NCI-H2081 (cell line): ENCODE data around the gene ABCD4.
A peak's percentile ranks its signal among the peaks of the same experiment; 100 is the strongest.

ENCODE experiments used
- DNase-seq, 2 experiments: peaks; one replicate each; lab custom pipeline; 2025; lab: John Stamatoyannopoulos, UW

The ABCD4 gene

DNA sequence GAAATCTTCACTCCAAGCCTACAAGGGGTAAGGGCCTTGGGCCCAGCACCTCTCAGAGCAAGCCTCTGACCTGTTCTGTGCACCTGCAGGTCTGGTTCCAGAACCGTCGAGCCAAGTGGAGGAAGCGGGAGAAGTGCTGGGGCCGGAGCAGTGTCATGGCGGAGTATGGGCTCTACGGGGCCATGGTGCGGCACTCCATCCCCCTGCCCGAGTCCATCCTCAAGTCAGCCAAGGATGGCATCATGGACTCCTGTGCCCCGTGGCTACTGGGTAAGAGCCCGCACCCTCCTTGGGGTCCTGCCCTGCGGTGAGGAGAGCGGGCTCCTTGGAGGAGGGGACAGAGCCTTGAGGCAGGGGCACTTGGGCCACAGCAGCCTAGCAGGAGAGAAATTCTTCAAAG, 43.2 kb downstream of the ABCD4 start:
- DNase-seq: no peak

DNA sequence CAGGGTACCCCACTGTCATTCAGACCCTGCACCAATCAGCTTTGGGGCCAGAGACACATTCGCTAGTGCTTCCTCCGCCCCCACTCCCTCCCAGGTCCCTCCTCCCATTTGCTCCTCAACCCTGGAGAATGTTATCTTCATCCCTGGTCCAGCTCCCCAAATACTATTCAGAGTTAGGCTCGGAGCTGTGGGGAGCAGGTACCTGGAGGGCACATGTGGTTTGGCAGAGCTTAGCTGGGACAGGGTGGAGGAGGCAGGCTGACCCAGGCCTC, 44.0 kb downstream of the ABCD4 start:
- DNase-seq: no peak

DNA sequence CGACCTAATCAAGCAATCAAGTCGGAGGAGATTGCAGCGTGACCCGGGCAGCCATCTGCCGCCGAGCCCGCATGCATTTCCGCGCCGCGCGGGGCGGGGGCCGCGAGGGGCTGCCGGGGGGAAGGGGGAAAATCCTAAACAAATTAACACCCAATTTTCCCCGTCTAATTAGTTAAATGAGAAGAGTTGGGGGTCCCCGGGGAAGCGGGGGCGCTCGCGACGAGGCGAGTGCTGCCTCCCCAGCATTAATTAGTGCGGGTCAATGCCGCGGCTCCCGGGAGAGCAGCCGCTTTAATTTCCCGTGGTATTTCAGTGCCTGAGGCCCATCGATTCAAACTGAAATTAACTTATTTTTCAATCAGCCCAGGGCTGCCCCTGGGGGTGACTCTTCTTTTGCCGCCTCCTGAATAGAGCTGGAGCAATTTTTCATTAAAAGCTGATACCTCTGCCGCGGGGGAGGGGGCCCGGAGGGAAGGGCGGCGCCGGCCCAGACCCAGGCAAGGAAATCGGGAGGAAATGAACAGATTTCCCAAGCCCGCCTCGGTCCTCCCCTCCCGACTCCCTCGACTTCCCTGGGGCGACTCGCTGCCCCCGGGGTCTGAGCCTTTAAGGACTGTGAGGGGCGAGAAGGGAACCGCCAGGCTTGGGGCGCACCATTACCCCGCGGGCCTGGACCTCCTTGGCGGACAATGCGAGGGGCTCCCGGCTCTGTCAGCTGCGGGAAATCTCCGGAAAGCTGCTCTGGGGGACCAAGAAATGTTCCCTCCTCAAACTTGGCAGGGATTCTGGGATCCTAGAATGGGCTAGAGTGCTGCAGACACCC, 44.6 kb downstream of the ABCD4 start:
- DNase-seq: no peak

DNA sequence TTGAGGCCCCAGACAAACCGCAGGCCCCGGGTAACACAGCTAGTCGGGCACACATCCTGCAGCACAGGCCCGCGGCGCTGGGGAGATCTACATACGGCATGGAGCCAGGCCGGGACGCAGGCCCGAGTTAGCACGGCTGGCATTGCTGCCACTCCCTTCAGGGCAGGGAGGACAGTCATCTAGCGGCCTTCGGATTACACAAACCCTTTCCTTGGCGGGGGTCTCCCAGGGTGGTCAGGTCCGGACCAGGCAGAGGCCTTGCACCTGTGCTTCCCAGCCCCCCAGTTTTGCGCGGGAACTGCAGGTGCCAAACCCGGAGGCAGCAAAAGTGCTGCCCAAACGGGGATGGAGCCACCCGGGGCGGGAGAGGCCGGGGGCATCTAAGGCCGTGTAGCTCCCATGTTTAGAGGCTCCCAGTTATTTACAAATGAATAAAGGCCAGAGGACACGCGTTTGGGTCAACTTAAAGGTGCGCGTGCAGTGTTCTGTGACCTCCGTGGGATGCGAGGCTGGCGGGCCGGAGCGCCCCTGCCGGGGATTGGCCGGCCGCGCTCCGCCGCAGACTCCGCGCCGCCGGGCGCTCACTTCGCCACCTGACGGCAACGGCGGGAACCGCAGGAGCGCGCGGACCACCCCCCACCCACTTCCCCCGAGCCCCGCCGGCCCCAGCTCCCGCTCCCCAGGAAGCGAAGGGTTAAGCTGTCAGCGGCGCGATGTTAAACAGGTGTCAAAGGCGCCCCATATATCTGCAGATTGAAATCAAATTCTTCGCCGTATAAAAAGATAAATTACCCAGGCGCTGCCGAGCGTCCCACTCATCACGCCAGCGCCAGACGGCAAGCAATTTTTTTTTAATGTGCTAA, 45.4 kb downstream of the ABCD4 start:
- peak; percentile 36 for DNase-seq

DNA sequence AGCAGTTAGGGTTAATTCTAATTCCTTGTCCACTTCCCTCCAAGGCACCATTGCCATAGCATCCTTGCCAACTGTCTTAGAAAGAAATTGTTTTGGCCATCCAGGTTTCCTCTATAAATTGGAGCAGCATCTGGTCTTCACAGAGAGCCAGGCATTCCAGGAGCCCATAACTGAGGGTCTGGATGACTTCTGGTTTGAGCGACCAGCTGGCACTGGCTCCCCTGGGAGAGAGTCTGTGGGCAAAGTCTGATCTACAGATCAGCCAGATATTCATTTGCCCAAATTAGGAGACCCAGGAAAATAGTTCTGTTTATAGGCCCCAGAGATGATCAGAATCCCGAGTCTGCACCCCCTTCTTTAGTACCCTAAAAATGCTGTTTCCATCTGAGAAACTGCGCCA, 47.5 kb downstream of the ABCD4 start:
- no peak for DNase-seq

DNA sequence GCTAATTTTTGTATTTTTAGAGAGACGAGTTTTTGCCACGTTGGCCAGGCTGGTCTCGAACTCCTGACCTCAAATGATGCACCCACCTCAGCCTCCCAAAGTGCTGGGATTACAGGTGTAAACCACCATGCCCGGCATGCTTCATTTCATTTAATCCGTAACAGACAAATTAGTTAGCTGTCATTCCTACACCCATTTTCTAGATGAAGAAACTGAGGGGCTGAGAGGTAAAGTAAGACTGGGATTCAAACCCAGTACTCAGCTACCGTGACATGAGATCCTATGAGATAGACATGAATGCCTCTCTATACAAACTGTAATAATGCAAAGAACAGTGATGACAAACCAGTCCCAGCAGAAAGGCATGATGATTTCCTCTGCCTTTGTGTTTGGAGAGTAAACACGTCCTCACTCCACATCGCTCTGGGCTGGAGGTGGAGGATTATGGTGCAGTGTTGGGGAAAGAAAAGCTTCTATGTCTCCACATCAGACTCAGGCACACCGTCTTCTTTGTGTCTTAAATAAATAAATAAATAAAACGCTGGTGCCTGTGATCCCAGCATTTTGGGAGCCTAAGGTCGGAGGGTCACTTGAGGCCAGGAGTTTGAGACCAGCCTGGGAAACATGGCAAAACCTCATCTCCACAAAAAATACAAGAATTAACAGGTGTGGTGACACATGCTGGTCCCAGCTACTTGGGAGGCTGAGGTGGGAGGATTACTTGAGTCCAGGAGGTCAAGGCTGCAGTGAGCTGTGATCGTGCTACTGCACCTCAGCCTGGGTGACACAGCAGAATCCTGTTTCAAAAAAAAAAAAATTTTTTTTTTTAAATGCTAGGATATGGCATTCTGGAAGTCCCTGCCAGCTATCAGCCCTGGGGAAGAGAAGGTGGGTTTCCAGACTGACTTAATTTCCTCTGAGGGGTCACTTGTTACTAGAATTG, 53.0 kb downstream of the ABCD4 start:
- no peak for DNase-seq

DNA sequence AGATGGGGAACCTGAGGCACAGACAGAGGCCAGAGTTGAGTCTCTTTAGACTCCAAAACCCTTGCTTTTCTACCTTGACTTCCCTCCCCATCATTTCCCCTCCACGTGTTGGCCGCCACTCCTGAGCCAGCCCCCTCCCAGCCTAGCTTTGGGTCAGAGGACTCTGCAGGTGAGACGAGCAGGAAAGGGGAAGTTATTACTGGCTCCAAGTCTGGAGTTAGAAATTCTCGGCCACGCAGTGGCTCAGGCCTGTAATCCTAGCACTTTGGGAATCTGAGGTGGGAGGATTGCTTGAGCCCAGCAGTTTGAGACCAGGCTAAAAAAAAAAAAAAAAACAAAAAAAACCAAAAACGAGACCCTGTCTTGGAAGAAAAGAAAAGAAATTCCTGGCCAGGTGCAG, 54.7 kb downstream of the ABCD4 start:
- DNase-seq: no peak

DNA sequence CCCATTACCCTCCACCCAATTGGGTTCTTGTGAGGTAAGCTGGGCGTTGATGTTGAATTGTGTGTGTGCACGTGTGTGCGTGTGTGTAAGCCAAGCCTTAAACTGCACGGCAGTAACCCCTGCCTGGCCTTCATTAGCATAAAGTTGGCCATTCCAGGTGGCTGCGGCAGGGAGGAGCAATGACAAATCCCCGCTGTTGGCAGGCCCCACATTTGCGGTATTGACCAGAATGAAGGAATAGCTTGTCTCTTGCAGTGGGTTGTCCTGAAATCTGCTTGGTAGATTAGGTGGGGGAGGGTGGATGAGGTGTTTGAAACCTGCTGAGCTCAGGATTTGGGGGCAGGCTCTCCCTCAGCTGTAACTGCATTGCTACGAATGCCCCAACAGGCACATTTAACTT, 56.2 kb downstream of the ABCD4 start:
- no peak for DNase-seq

DNA sequence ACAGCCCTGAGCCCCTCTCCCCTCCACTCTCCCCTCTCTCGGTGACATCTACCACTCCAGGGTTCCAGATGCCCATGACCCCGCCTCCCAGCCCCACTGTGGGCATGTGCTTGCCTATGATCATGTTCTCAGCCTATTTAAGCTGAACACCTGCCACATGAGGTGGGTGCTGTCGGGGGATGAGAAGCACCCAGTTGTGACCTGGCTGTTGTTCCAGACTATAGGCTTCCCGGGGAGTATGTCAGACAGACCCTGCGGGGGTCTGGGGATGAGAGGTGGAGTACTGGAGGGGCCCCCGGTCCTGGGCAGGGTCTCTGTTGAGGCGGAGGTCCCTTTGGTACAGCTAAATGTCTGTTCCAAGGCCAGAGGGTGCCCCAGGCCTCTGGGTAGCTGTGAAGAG, 57.4 kb downstream of the ABCD4 start:
- DNase-seq: no peak

DNA sequence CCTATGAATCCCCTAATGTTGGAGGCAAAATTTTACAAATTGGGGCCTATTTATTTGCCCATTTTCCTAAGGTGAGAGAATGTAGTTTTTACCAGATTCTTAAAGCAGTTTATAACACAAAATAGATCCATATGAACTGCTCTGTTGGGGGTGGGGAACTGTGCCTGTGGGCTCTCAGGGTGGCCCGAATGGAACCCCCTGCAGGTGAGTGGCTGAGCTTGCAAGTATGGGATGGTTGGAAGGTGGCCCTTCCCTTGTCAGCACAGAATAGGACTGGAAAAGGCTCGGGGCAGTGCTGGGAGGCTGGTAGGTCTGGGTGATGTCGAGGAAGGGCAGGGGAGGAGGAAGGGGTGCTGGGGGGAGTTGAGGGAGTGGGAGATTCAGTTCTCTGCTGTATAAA, 58.6 kb downstream of the ABCD4 start:
- DNase-seq: no peak

DNA sequence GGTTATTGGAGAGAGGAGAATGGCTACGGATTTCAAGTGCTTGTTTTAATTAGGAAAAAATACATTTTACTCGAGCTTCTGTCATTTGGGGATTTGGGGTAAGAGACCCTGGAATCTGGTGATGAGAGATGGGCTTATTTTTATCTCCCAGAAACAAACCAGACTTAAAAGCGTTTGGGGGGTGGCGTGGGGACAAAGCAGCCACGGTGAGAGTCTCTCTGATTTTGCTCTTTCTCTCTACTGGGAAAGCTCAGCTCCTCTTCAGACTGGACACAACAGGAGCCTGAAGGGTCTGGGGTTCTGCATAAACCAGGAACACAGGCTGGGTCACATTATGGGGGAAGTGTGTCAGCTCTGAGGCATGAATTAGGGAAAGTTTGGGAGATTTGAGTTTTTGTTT, 59.7 kb downstream of the ABCD4 start:
- no peak for DNase-seq

DNA sequence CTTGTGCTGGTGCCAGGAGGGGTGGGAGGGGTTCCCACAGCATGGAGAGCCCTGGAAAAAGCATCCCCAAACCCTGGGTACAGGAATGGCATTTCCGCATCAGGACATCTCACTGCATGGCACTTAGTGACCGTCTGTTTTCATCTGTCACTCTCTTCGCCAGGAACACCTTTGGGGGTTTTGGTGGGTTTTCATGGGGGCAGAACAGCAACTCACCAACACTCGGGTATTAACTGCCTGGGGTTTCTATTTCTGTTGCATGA, 60.0 kb downstream of the ABCD4 start:
- no peak for DNase-seq

DNA sequence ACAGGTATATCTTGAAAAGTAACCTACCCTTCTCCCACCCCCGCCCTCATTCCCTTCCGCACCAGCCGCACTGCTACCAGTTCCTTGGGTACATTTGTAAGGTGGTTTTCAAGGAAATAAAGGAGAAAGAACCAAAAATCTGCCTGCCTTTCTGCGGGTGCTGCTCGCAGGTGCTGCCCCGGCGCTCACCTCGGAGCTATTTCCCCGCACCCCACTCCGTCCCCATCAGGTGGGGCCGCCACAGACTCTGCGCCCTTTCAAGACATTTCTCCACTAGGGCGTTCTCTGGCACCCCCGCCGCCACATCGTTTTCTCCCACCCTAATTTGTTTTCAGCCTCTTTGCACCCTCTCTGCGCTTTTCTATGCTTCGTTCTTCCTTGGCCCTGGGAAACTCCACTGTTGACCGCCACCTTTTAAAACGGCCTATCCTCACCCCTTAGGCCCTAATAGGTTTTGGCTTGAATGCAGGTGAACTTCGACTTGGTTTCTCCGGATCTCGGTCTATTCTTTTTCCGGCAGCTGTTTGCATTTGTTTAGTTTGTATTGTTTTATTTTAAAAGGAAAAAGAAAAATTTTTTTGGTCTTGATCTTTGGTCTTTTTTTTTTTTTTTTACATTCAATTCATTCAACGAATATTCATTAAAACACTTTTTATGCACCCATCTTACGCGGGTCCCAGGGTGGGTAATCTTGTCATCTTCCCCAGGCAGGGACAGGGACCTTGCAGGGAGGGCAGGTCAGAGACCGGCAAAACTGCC, 60.5 kb downstream of the ABCD4 start:
- no peak for DNase-seq

DNA sequence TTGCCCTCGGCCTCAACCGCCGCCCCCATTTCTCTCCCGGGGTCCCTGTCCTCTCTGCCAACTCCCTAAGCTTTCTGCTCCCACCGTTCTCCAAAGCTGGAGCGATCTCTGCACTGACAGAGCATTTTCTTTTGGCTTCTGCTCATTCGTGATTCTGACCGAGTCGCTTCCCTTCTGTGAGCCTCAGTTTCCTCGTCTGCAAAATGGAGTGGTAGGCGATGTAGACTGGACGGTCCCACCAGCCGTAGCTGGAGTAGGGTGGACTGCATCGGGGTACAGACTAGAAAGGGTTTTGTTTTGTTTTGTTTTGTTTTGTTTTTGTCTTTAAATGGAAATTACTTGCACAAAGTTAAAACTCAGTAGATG, 61.1 kb downstream of the ABCD4 start:
- DNase-seq: no peak

DNA sequence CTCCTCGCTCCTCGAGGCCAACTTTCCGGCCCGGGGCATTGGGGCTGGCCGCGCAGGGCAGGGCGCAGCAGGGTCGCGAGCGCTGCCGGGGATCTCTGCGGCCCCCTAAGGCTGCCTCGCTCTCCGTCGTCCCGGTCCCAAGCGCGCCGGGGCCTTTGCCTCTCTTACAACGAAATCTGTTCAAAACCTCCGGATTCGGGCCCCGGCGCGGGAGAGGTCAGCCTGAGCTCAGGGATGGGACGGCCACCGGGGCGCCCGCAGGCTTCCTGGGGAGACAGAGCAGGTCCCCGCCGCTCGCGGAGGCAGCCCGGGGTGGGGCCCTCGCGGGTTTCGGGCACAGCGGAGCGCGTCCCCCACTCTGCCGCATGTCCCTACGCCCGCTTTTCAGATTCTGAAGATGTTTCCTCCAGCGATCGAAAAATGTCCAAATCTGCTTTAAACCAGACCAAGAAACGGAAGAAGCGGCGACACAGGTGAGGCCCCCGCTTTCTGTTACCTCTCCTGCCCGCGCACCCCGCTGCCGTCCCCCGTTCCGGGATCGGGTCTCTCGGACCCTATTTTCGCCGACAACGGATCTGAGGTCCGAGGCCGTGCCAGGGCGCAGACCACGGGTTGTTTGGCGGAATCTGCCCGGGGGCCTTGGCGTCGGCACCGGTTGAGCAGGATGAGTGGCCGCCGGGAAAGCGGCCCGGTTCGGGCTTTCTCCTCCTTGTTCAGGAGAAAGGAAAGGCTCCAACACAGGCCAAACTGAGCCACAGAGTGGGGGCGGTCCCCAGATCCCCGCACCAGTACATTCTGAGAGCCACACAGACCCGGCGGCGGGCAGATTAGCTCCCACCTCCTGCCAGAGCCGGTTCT, 61.7 kb downstream of the ABCD4 start:
- no peak for DNase-seq

DNA sequence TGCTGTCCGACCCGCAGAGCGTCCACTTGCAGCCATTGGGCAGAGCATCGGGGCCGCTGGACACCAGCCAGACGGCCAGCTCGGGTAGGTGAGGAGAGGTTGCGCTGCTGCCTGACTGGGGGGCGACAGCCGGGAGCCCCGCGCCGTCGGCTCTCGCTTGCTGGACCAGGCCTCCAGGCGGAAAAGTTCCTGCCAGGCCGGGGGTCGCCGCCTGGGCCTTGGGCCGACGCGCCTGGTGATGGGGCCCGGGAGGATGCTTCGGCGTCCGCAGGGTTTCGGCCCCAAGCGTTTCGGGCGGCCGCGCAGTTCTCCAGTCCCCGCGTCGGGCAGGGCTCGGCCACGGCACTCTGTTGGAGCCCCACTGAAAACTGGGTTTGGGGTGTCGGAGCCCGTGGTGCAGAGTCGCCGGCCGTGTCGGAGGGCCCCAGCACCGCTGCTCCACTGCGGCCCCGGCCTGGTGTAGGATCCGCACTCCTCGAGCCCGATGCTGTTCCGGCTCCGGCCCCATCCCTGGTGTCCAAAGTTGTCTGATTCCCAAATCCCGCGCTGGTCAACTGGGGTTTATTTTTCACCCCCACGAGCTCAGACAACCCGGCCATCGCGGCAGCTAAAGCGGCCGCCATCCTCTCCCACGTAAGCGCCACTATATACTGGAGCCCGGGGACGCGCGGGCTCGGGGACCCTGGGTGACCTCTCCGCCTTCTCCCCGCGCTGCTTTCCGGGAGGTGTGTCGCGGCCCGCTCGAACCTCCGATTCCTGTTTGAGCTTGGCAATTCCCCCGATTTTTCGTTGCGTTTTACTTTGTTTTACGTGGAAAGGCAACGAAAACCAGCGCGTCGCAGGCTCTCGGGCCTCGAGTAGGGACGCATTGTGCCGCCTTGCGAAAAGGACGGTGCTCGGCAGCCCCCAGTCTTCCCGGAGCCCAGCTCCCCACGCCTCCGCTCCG, 62.6 kb downstream of the ABCD4 start:
- no peak for DNase-seq

DNA sequence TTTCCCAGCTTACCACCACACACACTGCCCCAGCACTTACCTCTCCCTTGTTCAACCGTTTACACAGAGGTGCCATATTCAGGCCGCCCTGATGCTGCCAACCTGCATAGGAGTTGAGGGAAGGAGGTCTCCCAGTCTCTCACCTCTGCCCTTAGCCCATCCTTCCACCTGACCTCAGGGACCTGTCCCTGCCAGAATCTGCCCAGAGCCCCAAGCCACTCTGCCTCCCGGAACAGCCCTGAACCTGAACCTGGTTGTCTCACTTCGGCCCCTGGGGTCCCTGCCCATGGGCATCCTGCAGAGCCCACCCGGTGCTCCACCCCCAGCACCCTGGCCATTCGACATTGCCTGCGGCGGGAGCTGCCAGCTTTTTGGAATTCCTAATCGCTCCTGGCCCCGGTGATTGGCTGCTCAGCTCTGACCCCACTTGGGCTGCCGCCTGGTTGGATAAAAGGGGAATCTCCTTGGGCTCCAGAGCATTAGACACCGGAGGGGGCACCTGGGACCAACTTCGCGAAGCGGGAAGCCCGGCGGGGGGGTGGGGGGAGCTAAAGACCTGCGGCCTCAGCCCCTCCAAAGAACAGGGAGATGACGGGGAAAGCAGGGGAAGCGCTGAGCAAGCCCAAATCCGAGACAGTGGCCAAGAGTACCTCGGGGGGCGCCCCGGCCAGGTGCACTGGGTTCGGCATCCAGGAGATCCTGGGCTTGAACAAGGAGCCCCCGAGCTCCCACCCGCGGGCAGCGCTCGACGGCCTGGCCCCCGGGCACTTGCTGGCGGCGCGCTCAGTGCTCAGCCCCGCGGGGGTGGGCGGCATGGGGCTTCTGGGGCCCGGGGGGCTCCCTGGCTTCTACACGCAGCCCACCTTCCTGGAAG, 63.5 kb downstream of the ABCD4 start, which contains the start of gene VSX2:
VSX2 (plus strand) TSS at position 476 of the 874 bp plus-strand sequence; CDS start at position 589, 113 bp downstream.
- no peak for DNase-seq

DNA sequence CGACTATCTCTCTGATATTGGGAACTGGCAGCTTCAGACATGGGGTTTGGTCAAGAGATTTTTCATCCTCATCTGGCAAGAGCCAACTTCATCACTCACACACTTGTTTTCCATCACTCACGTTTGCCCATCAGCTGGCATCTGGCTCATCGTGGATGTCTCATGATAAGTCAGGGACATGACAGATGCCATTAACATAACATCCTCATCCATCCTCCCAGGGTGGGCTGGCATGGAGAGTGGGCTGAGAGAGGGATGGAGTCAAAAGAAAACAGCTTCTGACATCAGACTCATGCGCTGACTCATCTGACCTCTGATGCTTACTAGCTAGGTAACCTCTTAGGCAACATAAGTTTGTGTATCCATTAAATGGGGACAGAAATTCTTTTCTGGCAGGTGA, 65.3 kb downstream of the ABCD4 start:
- DNase-seq: no peak
